Activated CD8-positive, alpha-beta T cell treated with anti-CD3 and anti-CD28 coated beads, Interleukin-2, amount 10 ng/mL, durations not matched to agents 7 days and 5 days (primary cell): ENCODE measurements around the gene GALNT9. TPM values are rescaled to one million over a fixed set of nuclear protein-coding genes. Genes with fewer than 3 reads are reported as not detected.

ENCODE experiments used
- ATAC-seq: fragments of 150-1000 bp; cut with Tn5 transposase; one replicate; pipeline ENCODE4 v1.10.0; 2021; ENCODE audit warnings: moderate library complexity
- CTCF ChIA-PET: fragments of 350-600 bp; sonication (Branson Sonifier 250); formaldehyde crosslinking; loops from one replicate; lab custom pipeline; 2021; ENCODE audit warnings: antibody characterized with exemption; lab: Charles Lee
- POLR2A ChIA-PET: fragments of 350-600 bp; sonication (Branson Sonifier 250); formaldehyde crosslinking; loops from one replicate; lab custom pipeline; 2021; ENCODE audit warnings: antibody characterized with exemption; lab: Charles Lee
- DNase-seq: peaks from one replicate; pipeline ENCODE4 v3.0.0-alpha.2; 2020
- H3K27ac Mint-ChIP-seq: one replicate; pipeline ENCODE4 v1.8.0; 2021; ENCODE audit warnings: mild to moderate bottlenecking, mixed read lengths
- H3K27me3 Mint-ChIP-seq: one replicate; pipeline ENCODE4 v1.8.0; 2021; ENCODE audit warnings: low read depth, mixed read lengths
- H3K36me3 Mint-ChIP-seq: one replicate; pipeline ENCODE4 v1.8.0; 2021; ENCODE audit warnings: low read depth, mixed read lengths
- H3K4me1 Mint-ChIP-seq: one replicate; pipeline ENCODE4 v1.8.0; 2021; ENCODE audit warnings: low read depth, mixed read lengths
- H3K4me3 Mint-ChIP-seq: one replicate; pipeline ENCODE4 v1.8.0; 2021; ENCODE audit warnings: mild to moderate bottlenecking, mixed read lengths
- H3K9me3 Mint-ChIP-seq: one replicate; pipeline ENCODE4 v1.8.0; 2022; ENCODE audit warnings: mixed read lengths; ENCODE audit not compliant: insufficient read depth
- total RNA-seq, 2 experiments: library from RNA; stranded (reverse); gene quantifications; one replicate each; pipeline ENCODE4 v1.2.3, GENCODE V29; 2021

GALNT9 gene
- total RNA-seq, 2 experiments from 2014 or later, result not detected

DNA sequence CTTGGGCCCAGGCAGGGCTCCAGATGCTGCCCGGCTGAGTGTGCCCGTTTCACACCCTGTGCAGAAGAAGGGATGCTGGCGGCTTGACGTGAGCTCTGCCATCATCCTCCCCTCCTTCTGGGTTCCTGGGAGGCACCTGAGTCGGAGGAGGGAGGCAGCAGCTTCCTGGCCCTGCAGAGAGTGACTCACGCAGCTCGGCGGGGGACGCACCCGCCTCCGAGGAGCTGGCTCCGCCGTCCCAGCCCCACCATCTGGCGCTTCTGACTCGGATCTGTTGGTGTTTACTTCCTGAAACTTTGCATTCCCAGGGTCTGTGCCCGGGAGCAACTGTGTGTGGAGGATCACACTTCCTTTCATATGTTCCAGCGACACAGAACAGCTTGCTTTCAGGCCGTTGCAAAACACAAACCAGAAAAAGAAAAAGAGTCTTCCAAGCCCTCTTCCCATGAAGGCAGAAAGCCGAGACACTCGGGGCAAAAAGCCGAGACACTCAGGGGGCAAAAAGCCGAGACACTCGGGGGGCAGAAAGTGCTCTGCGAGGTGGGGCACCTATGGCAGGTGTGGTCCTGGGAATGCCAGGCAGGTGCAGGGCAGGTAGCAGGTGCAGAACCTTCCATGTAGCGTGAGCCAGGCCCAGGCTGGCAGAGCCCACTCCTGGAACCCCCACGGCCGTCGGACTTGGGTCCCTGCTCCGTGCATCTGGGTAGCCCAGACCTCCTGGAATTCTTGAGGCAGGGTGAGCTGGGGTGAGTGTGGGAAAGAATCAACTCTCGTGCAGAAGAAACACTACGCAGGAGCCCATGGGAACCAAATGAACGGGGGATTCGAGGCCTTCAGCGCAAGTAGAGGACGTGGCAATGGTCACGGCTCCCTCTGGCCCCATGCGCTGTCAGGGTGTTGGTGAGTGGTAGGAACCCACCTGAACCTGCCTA lies 27.6 kb upstream of the GALNT9 start:
- POLR2A ChIA-PET, result no interaction called here
- H3K9me3 Mint-ChIP-seq, result peaks cover 5% of the 10 kb centered on the region
- ATAC-seq (no peak), DNase-seq (no peak)
- H3K4me3 Mint-ChIP-seq, result no peak overlapping the region
- H3K27ac Mint-ChIP-seq, result no peak overlapping the region
- no peaks in the 10 kb centered on the region for H3K4me1 Mint-ChIP-seq
- no peaks in the 10 kb centered on the region for H3K27me3 Mint-ChIP-seq
- CTCF ChIA-PET, result no interaction called here
- peaks cover 2% of the 10 kb centered on the region for H3K36me3 Mint-ChIP-seq

DNA sequence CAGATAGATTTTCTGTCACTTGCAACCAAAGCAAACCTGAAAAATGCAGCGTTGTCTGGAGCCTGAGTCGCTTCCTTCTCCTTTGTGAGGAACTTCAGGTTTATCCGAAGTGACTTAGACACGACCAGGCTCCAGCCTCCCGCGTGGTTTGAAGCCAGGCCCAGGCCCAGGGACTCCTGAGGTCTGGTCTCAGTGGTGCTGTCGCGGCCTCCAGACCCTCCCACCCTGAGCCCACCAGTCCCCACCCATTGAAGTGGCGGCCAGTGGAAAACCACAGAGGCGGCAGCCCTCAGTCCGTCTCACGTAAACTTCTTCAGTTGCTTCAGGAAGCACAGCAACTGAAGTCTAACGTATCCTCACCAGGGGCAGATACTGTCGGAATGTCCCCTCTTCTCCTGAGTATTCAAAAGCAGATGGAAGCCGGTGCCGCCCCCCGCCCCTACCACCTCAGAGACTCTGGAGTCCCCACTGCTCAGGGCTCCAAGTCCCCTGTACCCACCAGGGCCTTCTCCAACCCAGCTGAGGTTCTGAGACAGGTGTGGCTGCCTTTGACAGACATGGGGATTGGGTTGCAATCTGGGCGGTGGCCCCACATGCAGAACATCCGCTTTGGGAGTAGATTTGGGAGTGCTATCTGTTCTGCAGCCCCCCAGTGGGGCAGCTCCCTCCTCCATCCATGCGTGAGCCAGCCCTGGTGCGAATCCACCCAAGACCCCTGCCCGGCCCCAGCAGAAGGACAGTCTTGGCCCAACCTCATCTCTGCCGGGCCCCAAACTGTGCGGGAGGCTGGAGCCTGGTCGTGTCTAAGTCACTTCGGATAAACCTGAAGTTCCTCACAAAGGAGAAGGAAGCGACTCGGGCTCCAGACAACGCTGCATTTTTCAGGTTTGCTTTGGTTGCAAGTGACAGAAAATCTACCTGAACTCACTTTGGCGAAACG lies 26.6 kb upstream of the GALNT9 start:
- Mint-ChIP-seq H3K9me3 (peaks cover 5% of the 10 kb centered on the region), H3K27me3 (no peaks in the 10 kb centered on the region), H3K27ac (no peak overlapping the region), H3K4me1 (no peaks in the 10 kb centered on the region), H3K36me3 (peaks cover 2% of the 10 kb centered on the region), H3K4me3 (no peak overlapping the region)
- ChIA-PET POLR2A (no interaction called here), CTCF (no interaction called here)
- ATAC-seq (no peak), DNase-seq (no peak)

DNA sequence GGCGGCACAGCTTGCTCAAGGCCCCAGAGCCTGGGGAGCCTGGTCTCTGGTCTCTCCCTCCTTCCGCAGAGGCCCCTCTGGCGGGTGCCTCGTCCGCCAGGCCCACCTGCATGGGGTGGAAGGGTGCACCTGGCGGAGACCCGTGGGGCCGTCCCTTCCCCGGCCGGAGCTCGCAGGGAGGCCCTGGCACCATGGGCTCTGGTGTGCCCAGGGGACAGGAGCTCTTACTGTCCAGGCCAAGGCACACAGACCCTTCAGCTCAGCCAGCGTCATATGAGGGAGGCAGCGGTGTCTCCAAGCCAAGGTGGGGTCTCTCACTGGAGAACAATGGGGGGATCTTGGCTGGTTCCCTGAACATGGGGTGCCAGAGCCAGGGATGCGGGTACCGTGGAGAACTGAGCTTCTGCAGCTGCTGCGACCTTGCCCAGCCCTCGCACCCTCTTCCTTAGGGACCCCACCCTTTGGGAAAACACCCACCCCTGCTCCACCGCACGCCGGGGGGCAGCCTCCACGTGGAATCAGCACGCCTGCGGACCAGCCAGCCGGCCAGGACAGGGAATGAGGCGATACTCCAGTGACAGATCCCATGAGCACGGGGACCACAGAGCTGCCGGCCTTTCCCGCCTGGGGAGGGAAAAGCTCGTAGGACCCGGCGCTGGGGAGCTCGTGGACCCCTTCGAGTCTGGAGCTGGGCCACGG lies 25.7 kb upstream of the GALNT9 start:
- no peaks in the 10 kb centered on the region for H3K27me3 Mint-ChIP-seq
- H3K9me3 Mint-ChIP-seq, result peaks cover 5% of the 10 kb centered on the region
- no peaks in the 10 kb centered on the region for H3K4me1 Mint-ChIP-seq
- ATAC-seq, result no peak
- ChIA-PET POLR2A (no interaction called here), CTCF (no interaction called here)
- DNase-seq, result no peak
- peaks cover 2% of the 10 kb centered on the region for H3K36me3 Mint-ChIP-seq
- no peak overlapping the region for H3K4me3 Mint-ChIP-seq
- no peak overlapping the region for H3K27ac Mint-ChIP-seq

DNA sequence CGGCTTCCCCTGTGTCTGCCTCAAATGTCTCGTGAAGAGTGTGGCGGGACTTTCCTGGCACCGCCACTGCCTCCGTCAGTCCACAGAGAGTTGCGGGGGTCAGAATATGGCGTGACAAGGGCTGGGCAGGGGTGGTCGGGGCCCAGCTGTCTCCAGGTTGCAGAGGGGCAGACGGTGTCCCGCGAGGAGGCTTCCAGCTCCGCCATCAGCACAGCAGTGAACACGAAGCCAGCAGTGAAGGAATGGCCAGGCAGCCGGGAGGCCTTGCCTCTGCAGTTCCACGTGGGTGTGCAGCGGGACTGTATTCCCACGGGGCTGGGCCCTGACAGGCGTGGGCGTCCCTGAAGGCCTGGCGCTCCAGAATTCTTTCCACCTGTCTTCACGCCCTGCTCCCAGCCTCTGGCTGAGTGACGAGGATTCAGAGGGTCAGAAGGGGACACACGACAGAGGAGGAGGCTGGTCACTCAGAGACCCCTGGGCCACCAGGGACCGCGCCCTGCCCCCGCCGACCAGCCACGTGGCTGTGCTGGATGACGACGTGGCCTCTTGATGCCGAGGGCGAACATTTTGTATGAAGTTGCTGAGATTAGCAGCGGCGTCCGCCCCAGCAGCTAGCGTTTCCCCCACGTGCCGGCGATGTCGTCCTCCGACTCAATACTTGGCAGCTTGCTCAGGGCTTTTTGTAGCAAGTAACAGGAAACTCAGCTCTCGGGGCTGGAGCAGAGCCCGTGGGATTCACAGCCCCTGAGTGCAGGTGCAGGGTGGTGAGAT lies 25.0 kb upstream of the GALNT9 start:
- H3K9me3 Mint-ChIP-seq, result no peaks in the 10 kb centered on the region
- no peaks in the 10 kb centered on the region for H3K36me3 Mint-ChIP-seq
- no peak for ATAC-seq

DNA sequence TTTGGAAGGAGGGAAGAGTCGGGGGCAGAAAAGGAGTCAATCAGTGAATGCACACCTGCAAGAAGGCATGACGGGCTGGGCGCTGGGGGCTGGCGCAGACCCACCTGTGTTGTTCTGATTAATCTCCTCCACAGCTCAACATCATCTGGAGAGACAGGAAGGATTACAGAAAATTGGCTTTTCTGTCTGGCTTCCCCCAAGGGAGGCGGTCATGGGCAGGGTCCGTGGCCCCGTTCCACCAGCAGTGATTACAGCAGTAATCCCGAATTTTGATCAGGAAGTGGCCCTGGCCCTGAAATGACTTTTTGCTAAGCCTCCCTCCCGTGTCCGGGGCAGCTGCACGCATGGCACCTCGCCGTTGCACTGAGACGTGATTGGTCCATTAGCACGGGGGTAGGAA lies 24.4 kb upstream of the GALNT9 start:
- Mint-ChIP-seq H3K36me3 (no peaks in the 10 kb centered on the region), H3K27me3 (no peaks in the 10 kb centered on the region), H3K27ac (no peak overlapping the region), H3K9me3 (no peaks in the 10 kb centered on the region), H3K4me1 (no peaks in the 10 kb centered on the region), H3K4me3 (no peak overlapping the region)
- ChIA-PET POLR2A (no interaction called here), CTCF (no interaction called here)
- DNase-seq (no peak), ATAC-seq (no peak)

More for the DNA sequence above, 25.0 kb upstream of the GALNT9 start:
- ChIA-PET CTCF (no interaction called here), POLR2A (no interaction called here)
- H3K4me3 Mint-ChIP-seq, result no peak overlapping the region
- no peak overlapping the region for H3K27ac Mint-ChIP-seq
- no peaks in the 10 kb centered on the region for H3K27me3 Mint-ChIP-seq
- H3K4me1 Mint-ChIP-seq, result no peaks in the 10 kb centered on the region
- no peak for DNase-seq

DNA sequence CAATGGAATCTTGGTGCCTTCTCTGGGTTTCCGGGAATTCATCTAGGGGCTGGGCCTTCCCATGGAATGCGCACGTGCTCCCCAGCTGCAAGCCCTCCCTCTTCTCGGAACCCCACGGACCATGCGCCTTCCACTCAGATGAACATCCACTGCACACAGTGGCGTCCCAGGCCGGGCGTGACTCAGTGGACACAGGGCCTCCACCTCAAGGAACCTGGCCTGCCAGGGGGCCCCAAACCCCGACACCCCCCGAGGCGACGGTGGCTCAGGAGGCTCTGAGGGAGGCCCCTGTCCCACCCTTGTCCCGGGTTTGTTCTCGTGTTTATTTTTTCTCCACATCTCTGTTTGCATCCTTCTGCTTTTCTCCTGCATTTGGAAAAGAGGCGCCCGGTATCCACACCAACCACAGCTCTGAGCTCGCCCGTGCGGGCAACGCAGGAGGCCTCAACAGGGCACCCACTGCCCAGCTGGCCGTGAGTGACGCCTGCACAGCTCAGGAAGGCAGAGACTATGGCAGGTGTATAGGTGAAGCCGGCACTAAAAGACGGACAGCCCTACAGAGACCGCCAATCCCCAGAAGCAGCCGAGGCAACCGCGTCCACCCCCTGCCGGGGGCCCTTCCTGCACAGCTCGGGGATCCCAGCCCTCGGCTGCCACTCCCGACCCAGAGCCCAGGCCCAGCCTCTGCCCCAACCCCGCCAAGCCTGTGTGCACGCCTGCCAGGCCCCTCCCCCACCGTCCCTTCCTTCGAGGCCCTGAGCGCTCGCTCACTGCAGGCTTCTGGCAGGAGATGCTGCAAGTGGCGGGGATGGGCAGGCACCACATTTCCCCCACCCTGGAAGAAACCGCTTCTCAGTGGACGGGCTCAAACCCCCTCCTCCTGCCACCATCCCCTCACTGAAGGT lies 23.8 kb upstream of the GALNT9 start:
- Mint-ChIP-seq H3K27me3 (no peaks in the 10 kb centered on the region), H3K27ac (no peak overlapping the region), H3K36me3 (no peaks in the 10 kb centered on the region), H3K9me3 (no peaks in the 10 kb centered on the region), H3K4me3 (no peak overlapping the region), H3K4me1 (no peaks in the 10 kb centered on the region)
- ATAC-seq (no peak), DNase-seq (no peak)
- CTCF ChIA-PET, result no interaction called here
- POLR2A ChIA-PET, result no interaction called here

DNA sequence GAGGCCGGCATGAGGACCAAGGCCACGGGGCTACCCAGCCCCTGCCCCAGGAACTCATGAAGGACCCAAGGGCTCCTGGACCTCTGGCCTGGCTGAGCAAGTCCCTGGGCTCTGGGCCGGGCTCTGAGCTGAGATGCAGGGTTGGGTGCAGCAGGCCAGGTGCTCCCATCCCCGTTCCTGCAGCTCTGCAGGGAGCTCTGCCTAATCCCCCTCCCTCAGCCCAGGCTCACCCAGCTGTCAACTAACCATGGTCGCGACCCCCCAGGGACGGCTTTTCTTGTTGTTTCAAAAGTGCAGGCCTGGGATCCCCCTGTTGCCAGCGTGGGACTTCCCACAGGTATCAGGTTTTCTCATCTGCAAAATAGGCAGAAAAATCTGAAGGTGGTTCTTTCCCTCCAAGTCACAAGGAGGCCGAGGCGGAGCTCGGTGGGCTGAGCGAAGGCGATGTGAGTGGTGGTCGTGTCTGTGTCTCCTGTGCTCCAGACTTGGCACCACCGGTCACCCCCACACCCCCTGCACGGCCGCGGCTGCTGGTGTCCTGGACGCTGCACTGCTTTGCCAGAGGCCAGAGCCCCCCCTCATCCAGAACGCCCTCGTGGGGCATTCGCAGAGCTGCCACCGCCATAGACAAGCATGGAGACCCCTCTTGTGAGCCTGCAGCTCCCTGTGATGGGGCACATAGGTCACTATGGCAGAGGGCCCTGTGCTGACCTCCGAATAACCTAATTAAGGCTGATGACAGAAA lies 22.5 kb upstream of the GALNT9 start:
- no peaks in the 10 kb centered on the region for H3K4me1 Mint-ChIP-seq
- CTCF ChIA-PET, result no interaction called here
- no peak overlapping the region for H3K27ac Mint-ChIP-seq

DNA sequence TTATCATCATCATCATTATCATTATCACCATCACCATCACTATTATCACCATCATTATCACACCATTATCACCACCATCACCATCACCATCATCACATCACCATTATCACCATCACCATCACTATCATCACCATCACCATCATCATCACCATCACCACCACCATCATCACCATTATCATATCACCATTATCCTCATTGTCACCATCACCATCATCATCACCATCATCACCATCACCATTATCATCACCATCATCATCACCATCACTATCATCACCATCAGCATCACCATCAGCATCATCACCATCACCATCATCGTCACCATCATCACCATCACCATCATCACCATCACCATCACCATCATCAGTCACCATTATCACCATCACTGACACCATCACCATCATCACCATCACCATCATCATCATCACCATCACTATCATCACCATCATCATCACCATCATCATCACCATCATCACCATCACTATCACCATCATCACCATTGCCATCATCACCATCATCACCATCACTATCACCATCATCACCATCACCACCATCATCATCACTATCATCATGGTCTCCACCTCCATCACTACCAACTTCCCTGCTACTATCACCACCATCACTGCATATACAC lies 20.2 kb upstream of the GALNT9 start:
- H3K4me3 Mint-ChIP-seq, result no peak overlapping the region
- CTCF ChIA-PET, result no interaction called here
- POLR2A ChIA-PET, result no interaction called here
- no peaks in the 10 kb centered on the region for H3K4me1 Mint-ChIP-seq
- H3K9me3 Mint-ChIP-seq, result no peaks in the 10 kb centered on the region
- no peak overlapping the region for H3K27ac Mint-ChIP-seq
- H3K27me3 Mint-ChIP-seq, result no peaks in the 10 kb centered on the region
- no peaks in the 10 kb centered on the region for H3K36me3 Mint-ChIP-seq
- no peak for DNase-seq
- no peak for ATAC-seq

More for the DNA sequence above, 22.5 kb upstream of the GALNT9 start:
- no peak overlapping the region for H3K4me3 Mint-ChIP-seq
- H3K27me3 Mint-ChIP-seq, result no peaks in the 10 kb centered on the region
- H3K36me3 Mint-ChIP-seq, result no peaks in the 10 kb centered on the region
- no peak for DNase-seq
- POLR2A ChIA-PET, result no interaction called here
- no peaks in the 10 kb centered on the region for H3K9me3 Mint-ChIP-seq
- ATAC-seq, result no peak

DNA sequence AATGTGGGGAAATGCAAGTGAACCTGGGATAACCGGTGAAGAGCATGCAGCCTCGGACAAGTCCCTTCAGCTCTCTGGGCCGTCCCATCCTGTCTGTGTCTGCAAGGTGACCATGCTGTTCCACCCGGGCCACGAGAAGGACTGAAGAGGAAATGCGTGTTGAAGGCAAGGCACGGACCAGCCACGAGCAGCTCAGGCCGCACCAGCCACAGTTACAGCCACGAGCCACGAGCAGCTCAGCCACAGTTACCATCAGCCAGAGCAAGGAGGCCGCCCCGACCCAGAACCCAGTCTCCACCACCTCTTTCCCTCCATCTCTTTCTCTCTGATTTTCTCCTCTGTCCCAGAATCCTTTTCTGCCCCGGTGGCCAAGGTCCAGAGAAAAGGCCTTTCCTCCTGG lies 18.8 kb upstream of the GALNT9 start:
- CTCF ChIA-PET, result no interaction called here
- H3K36me3 Mint-ChIP-seq, result no peaks in the 10 kb centered on the region
- POLR2A ChIA-PET, result no interaction called here
- no peak for ATAC-seq
- no peaks in the 10 kb centered on the region for H3K4me1 Mint-ChIP-seq
- H3K27me3 Mint-ChIP-seq, result peaks cover under 1% of the 10 kb centered on the region
- H3K9me3 Mint-ChIP-seq, result no peaks in the 10 kb centered on the region
- H3K27ac Mint-ChIP-seq, result no peak overlapping the region
- DNase-seq, result no peak
- H3K4me3 Mint-ChIP-seq, result no peak overlapping the region
